ENCODE results near the gene SMIM38. TPM values are rescaled to one million over a fixed set of nuclear protein-coding genes. Genes with fewer than 3 reads are reported as not detected.

Gene SMIM38
- polyA plus RNA-seq, 1 of the 3 experiments (the other 2 are of a cell fraction), result 0.13 TPM

- H3K4me3 ChIP-seq (ENCODE audit: low read depth in 2 of 2, low read length in 1 of 2), result no peak overlapping the region
- ChIA-PET POLR2A (no interaction called here), CTCF (no interaction called here)
- no peaks in the 10 kb centered on the region for H3K79me2 ChIP-seq (ENCODE audit: insufficient read depth)
- no peak overlapping the region for H3K4me2 ChIP-seq
- peaks cover 9% of the 10 kb centered on the region; the same call in 1 of the 2 replicates for H3K9me3 ChIP-seq
- peaks cover 0 to 3% of the 10 kb centered on the region in 2 experiments for H3K36me3 ChIP-seq (replicated peaks in 1 of 2; ENCODE audit: control insufficient read depth in 1 of 2, insufficient read depth in 2 of 2, low read length in 1 of 2)
- H3K4me1 ChIP-seq (ENCODE audit: control insufficient read depth in 1 of 2, insufficient read depth in 2 of 2, low read depth in 1 of 2, low read length in 1 of 2), result peaks cover 8 to 13% of the 10 kb centered on the region in 2 experiments; a peak in 3 of 4 replicates
- H3K27ac ChIP-seq (ENCODE audit: low read depth in 2 of 2, low read length in 1 of 2), result no peak overlapping the region
- H4K20me1 ChIP-seq (ENCODE audit: insufficient read depth), result no peaks in the 10 kb centered on the region
- no peaks in the 10 kb centered on the region for H3K27me3 ChIP-seq (ENCODE audit: insufficient read depth)
- H3F3A ChIP-seq (replicated peaks; ENCODE audit: insufficient read depth), result peaks cover 5% of the 10 kb centered on the region
- TF ChIP-seq SIN3A (IDR thresholded peaks at IDR 0.05; ENCODE audit: borderline replicate concordance, low read depth, low read length), result no peak
- TF ChIP-seq EP300 (IDR thresholded peaks at IDR 0.05; ENCODE audit: borderline replicate concordance in 1 of 2, low read depth in 1 of 2, low read length in 1 of 2), result no peak
- no peak for TF ChIP-seq REST (IDR thresholded peaks at IDR 0.05; ENCODE audit: low read depth, low read length)
- no peak for TF ChIP-seq SMC3 (IDR thresholded peaks at IDR 0.05; ENCODE audit: low read depth, low read length)
- no peak for TF ChIP-seq YY1 (IDR thresholded peaks at IDR 0.05; ENCODE audit: low read depth)
- TF ChIP-seq CTCF (IDR thresholded peaks at IDR 0.05), result no peak
- no peak for TF ChIP-seq RCOR1 (IDR thresholded peaks at IDR 0.05; ENCODE audit: low read length)
- TF ChIP-seq GABPA (IDR thresholded peaks at IDR 0.05; ENCODE audit: low read depth), result no peak
- TF ChIP-seq ELF1 (IDR thresholded peaks at IDR 0.05), result no peak
- TF ChIP-seq RFX5 (IDR thresholded peaks at IDR 0.05; ENCODE audit: low read length), result no peak
- no peak for TF ChIP-seq GATA2 (CRISPR knock-in tag; IDR thresholded peaks at IDR 0.05)
- no peak for TF ChIP-seq USF1 (IDR thresholded peaks at IDR 0.05; ENCODE audit: borderline replicate concordance, low read depth)
- no peak for TF ChIP-seq MAX (IDR thresholded peaks at IDR 0.05; ENCODE audit: low read depth)
- DNase-seq, result no peak
- 73% methylated on average over 9 of the region's 9 CpGs for WGBS (ENCODE audit: low lambda C conversion rate)
- no peak overlapping the region for H2AFZ ChIP-seq (ENCODE audit: low read depth)
- no peak overlapping the region for H3K9ac ChIP-seq
- no peaks in the 10 kb centered on the region for H3K9me2 ChIP-seq
Measured at GRCh38 chr11:69167916-69168691, 12.4 kb downstream of the SMIM38 start.

All from SK-N-SH (cell line).